ENCODE measurements around the gene TSSC4. TPM values are rescaled to one million over a fixed set of nuclear protein-coding genes. Genes with fewer than 3 reads are reported as not detected.

The TSSC4 gene
- total RNA-seq, 2 experiments from 2014 or later, result 33.8 to 40.2 TPM

DNA sequence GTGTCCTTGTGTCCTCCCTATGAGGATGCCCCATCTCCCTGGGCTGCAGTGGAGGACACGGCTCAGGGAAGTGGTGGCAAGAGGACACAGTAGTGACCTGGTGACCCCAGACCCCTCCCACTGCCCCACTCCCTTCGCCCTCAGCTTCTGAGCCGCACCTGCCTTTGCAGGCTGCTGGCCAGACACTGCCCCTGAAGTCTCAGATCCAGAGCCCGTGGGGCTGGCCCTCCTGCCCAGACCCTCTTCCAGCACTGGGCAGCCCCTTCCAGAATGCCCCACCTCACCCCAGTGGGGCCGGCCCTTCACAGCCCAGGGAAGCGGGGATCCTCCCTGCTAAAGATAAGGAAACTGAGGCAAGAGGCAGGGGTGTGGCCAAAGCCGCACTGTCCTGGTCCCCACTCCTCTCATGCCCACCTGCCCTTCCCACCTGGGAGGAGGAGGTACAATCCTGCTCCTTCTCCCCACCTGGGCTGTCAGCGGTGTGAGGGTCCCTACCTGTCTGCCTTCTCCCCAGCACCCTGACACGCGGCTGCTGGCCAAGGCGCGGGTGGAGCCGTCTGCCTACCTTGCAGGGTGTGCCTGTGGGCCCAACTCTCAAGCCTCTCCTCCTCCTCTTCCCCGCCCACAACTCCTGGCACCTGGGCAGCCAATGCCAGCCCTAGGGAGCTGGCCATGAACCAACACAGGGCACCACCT, 26.4 kb downstream of the TSSC4 start:
- POLR2A ChIA-PET, result interaction anchor here (1.2 kb wide), 1 partner anchor 105 kb away, joined by 3 read pairs; no protein-coding TSS in a partner anchor
- no peak overlapping the region for H3K4me3 Mint-ChIP-seq
- peaks cover 2% of the 10 kb centered on the region for H3K9me3 Mint-ChIP-seq
- H3K36me3 Mint-ChIP-seq, result no peaks in the 10 kb centered on the region
- no peak for DNase-seq
- no peaks in the 10 kb centered on the region for H3K4me1 Mint-ChIP-seq (ENCODE audit: low read depth)
- H3K27me3 Mint-ChIP-seq, result no peaks in the 10 kb centered on the region
- CTCF ChIA-PET, result interaction anchor here (0.8 to 7.3 kb wide), 8 partner anchors 25 to 465 kb away, joined by 3 to 121 read pairs (median 4); partner anchors contain the start of gene TSSC4
- H3K27ac Mint-ChIP-seq, result no peak overlapping the region
- intact Hi-C loops (cut with micrococcal nuclease), result no loop called here

DNA sequence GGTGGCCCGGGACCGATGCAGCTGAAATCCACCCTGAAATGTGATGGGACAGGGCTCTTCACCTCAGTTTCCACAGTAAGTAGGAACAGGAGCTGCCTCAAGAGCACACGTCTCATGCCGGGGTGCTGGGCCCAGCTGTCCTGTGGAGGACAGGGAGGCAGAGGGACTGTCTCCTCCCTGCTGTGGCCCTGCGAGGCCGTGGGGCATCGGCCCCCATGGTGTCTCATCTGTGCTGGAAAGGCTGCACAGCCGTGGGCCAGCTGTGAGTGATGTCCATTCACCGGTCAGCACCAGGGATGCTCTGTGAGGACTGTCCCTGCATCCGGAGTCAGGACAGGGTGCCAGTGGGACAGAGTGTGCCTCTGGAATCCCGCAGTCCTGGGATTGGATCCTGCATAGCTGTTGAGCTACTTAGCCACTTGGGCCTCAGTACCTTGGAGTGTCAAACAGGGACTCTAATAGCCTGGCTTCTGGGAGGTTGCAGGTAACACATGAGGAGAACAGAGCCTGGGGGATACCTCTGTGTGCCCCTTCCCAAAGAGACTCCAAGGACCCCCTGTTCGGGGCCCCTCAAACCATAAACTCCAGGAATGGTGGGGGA, 27.3 kb downstream of the TSSC4 start:
- Mint-ChIP-seq H3K4me3 (no peak overlapping the region), H3K27ac (no peak overlapping the region), H3K4me1 (ENCODE audit: low read depth) (no peaks in the 10 kb centered on the region), H3K27me3 (no peaks in the 10 kb centered on the region), H3K36me3 (no peaks in the 10 kb centered on the region), H3K9me3 (peaks cover 2% of the 10 kb centered on the region)
- ChIA-PET CTCF (interaction anchor here (0.7 to 7.3 kb wide), 10 partner anchors 26 to 464 kb away, joined by 3 to 121 read pairs (median 4); partner anchors contain the start of gene TSSC4), POLR2A (interaction anchor here (1.2 kb wide), 1 partner anchor 104 kb away, joined by 3 read pairs; no protein-coding TSS in a partner anchor)
- no peak for DNase-seq
- intact Hi-C loops (cut with micrococcal nuclease), result loop anchor here (1.0 to 2.0 kb wide), 2 partner anchors 103 to 465 kb away; no protein-coding TSS in a partner anchor

DNA sequence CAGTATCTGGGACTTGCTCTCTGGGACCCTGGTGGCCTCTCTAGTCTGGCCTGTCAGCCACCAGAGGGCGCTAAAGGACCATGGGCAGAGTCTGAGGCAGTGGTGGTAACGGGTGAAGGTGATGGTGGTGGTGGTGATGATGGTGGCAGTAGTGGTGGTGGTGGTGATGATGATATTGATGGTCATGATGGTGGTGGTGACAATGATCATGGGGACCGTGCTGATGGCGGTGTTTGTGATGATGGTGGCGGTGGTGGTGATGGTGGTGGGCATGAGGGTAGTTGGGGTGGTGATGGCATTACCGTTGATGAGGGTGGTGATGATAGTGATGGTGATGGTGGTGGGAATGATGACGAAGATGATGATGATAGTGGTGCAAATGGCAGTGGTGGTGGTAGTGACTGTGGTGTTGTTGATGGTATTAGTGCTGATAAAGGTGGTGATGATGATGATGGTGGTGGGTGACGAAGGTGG, 27.8 kb downstream of the TSSC4 start:
- intact Hi-C loops (cut with micrococcal nuclease), result loop anchor here (1.0 to 2.0 kb wide), 2 partner anchors 103 to 464 kb away; no protein-coding TSS in a partner anchor
- no peak overlapping the region for H3K4me3 Mint-ChIP-seq
- DNase-seq, result peak; percentile 87
- ChIA-PET CTCF (interaction anchor here (0.7 to 7.3 kb wide), 6 partner anchors 100 to 464 kb away, joined by 3 to 121 read pairs (median 6); no protein-coding TSS in a partner anchor), POLR2A (interaction anchor here (1.2 kb wide), 1 partner anchor 104 kb away, joined by 3 read pairs; no protein-coding TSS in a partner anchor)
- no peak overlapping the region for H3K27ac Mint-ChIP-seq
- no peaks in the 10 kb centered on the region for H3K4me1 Mint-ChIP-seq (ENCODE audit: low read depth)
- H3K27me3 Mint-ChIP-seq, result no peaks in the 10 kb centered on the region
- H3K9me3 Mint-ChIP-seq, result peaks cover 2% of the 10 kb centered on the region
- H3K36me3 Mint-ChIP-seq, result no peaks in the 10 kb centered on the region

DNA sequence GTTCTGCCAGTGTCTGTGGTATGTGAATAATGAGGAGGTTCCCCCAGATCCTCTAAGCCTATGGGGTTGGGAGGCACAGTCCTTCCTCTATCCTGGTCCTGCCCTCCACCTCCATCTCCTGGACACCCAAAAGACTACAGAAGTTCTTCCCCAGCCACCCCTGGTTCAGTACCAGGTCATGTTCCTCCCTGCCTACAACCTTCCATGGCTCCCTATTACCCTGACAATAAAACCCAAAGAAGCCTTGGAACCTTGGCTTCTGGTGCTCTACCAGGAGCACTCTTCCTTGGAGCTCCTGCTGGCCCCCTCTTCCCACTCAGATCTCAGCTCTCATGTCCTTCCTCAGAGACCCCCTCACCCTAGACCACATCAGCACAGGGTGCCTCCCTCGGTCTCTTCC, 30.8 kb downstream of the TSSC4 start:
- POLR2A ChIA-PET, result no interaction called here
- CTCF ChIA-PET, result interaction anchor here (1.2 to 1.9 kb wide), 4 partner anchors 11 to 456 kb away, joined by 4 to 10 read pairs (median 6); no protein-coding TSS in a partner anchor
- Mint-ChIP-seq H3K4me1 (ENCODE audit: low read depth) (no peaks in the 10 kb centered on the region), H3K4me3 (no peak overlapping the region), H3K9me3 (peaks cover 2% of the 10 kb centered on the region), H3K36me3 (no peaks in the 10 kb centered on the region), H3K27ac (no peak overlapping the region), H3K27me3 (no peaks in the 10 kb centered on the region)
- intact Hi-C loops (cut with micrococcal nuclease), result loop anchor here (5.0 kb wide), 1 partner anchor 661 kb away; no protein-coding TSS in a partner anchor
- no peak for DNase-seq

DNA sequence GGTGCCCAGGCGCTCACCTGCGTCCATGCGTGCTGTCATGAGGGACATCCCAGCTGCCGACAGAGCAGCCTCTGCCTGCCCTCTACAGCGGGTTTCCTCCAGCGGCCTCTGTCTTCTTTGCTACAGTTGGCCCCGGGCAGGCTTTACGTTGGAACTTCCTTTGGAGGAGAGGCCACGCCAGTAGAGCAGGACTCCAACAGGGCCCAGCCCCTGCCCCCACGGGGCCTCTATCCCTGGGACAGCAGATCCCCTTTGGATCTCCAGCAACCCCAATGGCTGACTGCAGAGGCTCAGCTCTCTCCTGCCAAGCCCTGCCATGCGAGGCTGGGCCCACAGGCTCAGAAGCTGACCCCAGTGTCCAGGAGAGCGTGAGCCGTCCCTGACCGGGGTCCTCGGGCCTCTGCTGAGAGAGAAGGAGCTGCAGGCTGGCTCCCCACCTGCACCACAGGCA, 31.6 kb downstream of the TSSC4 start:
- ChIA-PET POLR2A (no interaction called here), CTCF (interaction anchor here (1.4 to 1.9 kb wide), 3 partner anchors 12 to 456 kb away, joined by 5 to 10 read pairs (median 8); no protein-coding TSS in a partner anchor)
- intact Hi-C loops (cut with micrococcal nuclease), result loop anchor here (5.0 kb wide), 1 partner anchor 660 kb away; no protein-coding TSS in a partner anchor
- no peak for DNase-seq
- Mint-ChIP-seq H3K27me3 (no peaks in the 10 kb centered on the region), H3K36me3 (no peaks in the 10 kb centered on the region), H3K4me1 (ENCODE audit: low read depth) (no peaks in the 10 kb centered on the region), H3K27ac (no peak overlapping the region), H3K4me3 (no peak overlapping the region), H3K9me3 (peaks cover 2% of the 10 kb centered on the region)

DNA sequence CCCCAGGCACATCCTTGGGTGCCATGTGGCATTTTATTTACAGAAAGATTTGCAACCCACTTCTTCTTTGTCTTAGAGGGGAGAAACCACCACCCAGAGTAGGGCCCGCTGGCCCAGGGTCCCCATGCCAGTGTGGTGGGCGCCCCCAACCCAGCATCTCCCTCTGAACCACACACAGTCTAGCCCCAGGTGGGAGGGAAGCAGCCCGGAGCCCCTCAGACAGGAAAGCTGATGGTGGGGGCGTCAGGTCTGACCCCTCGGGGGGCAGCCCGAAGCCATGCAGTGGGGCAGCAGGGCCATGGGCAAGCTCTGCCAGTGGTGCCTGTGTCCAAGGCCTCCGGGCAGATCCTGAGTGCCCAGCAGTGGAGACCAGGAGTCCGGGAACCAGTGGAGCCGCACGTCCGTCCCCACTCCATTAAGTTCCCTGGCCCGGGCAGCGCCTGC, 32.1 kb downstream of the TSSC4 start:
- H3K27me3 Mint-ChIP-seq, result no peaks in the 10 kb centered on the region
- CTCF ChIA-PET, result interaction anchor here (1.8 kb wide), 1 partner anchor 455 kb away, joined by 5 read pairs; no protein-coding TSS in a partner anchor

DNA sequence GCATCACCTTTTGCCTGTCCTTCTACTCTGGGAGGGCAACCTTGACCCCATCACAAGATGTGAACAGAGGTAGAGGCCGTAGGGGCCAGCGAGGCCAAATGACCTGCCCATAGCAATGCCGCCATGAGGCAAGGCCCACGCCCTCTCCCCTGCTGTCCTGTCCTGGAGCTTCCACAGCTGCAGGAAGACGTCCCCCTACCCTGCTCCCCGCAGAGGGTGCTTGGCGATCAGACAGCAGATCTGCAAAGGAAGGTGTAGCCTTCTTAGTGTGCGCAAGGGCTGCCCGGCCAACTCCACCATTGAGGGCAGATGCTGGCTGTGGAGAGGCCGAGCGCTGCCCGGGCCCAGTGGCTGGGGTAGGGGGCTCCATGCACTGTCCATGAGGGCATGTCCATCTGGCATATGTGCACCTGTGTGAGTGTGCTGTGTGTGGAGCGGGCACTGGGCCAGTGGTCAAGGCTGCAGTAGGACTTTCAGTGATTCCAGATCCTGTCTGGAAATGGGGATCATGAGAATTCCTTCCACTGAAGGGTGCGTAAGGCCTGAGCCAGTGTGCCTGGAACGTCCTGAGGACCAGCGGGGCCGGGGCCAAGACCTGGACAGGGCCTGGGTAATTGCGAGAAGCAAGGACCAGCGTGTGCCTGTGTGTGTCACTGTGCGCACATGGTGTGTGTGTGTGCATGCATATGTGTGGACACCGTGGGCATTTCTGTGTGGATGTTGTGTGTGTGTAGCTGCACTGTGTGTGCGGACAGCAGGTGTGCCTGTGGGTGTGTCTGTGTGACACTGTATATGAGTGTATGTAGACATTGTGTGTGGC, 32.8 kb downstream of the TSSC4 start:
- Mint-ChIP-seq H3K27ac (no peak overlapping the region), H3K36me3 (no peaks in the 10 kb centered on the region), H3K27me3 (no peaks in the 10 kb centered on the region), H3K4me1 (ENCODE audit: low read depth) (no peaks in the 10 kb centered on the region), H3K9me3 (peaks cover 2% of the 10 kb centered on the region), H3K4me3 (no peak overlapping the region)
- POLR2A ChIA-PET, result no interaction called here
- intact Hi-C loops (cut with micrococcal nuclease), result loop anchor here (5.0 kb wide), 1 partner anchor 659 kb away; no protein-coding TSS in a partner anchor
- DNase-seq, result no peak
- CTCF ChIA-PET, result no interaction called here

More for the DNA sequence above, 32.1 kb downstream of the TSSC4 start:
- DNase-seq, result no peak
- POLR2A ChIA-PET, result no interaction called here
- intact Hi-C loops (cut with micrococcal nuclease), result loop anchor here (5.0 kb wide), 1 partner anchor 660 kb away; no protein-coding TSS in a partner anchor
- Mint-ChIP-seq H3K9me3 (peaks cover 2% of the 10 kb centered on the region), H3K27ac (no peak overlapping the region), H3K4me1 (ENCODE audit: low read depth) (no peaks in the 10 kb centered on the region), H3K36me3 (no peaks in the 10 kb centered on the region), H3K4me3 (no peak overlapping the region)

DNA sequence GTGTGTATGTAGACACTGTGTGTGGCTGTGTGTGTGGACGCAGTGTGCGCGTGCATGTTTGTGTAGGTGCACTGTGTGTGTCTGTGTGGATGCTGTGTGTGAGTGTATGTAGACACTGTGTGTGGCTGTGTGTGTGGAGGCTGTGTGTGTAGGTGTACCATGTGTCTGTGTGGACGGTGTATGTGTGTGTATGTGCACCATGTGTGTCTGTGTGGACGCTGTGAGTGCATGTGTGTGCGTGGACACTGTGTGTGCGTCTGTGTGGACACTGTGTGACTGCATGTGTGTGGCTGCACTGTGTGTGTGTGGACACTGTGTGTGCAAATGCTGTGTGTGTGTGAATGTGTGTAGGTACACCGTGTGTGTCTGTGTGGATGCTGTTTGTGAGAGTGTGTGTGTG, 33.5 kb downstream of the TSSC4 start:
- H3K4me1 Mint-ChIP-seq (ENCODE audit: low read depth), result no peaks in the 10 kb centered on the region
- intact Hi-C loops (cut with micrococcal nuclease), result loop anchor here (5.0 kb wide), 1 partner anchor 658 kb away; no protein-coding TSS in a partner anchor
- no peak for DNase-seq
- POLR2A ChIA-PET, result no interaction called here
- H3K27ac Mint-ChIP-seq, result no peak overlapping the region
- H3K36me3 Mint-ChIP-seq, result no peaks in the 10 kb centered on the region
- CTCF ChIA-PET, result no interaction called here
- peaks cover 2% of the 10 kb centered on the region for H3K9me3 Mint-ChIP-seq
- H3K27me3 Mint-ChIP-seq, result no peaks in the 10 kb centered on the region
- no peak overlapping the region for H3K4me3 Mint-ChIP-seq

DNA sequence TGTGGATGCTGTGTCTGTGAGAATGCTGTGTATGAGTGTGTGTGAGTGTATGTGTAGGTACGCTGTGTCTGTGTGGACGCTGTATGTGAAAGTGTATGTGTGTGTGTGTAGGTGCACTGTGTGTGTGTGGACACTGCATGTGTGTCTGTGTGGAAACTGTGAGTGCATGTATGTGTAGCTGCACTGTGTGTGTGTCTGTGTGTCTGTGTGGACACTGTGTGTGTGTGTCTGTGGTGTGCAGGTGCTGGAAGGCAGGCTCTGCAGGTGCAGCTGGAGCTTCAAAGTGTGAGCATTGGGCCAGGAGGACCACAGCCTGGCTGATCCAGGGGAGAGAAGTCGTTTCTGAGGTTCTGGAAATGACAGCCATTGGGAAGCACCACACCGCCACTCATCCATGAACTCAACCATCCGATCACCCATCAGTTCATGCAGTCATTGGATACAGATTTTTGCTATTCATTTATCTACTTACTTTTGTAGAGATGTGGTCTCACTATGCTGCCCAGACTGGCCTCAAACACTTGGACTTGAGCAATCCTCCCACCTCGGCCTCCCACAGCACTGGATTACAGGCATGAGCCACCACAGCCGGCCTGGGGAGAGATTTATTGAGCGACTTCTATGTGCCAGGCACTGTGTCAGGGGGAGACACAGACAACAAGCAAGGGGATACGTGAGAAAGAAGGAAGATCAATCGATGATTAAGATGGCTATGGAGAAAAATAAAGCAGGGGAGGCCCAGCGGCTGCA, 34.1 kb downstream of the TSSC4 start:
- Mint-ChIP-seq H3K36me3 (no peaks in the 10 kb centered on the region), H3K27me3 (no peaks in the 10 kb centered on the region), H3K4me1 (ENCODE audit: low read depth) (no peaks in the 10 kb centered on the region), H3K4me3 (no peak overlapping the region), H3K9me3 (peaks cover 2% of the 10 kb centered on the region), H3K27ac (no peak overlapping the region)
- ChIA-PET POLR2A (no interaction called here), CTCF (no interaction called here)
- intact Hi-C loops (cut with micrococcal nuclease), result loop anchor here (5.0 kb wide), 1 partner anchor 658 kb away; no protein-coding TSS in a partner anchor
- no peak for DNase-seq

DNA sequence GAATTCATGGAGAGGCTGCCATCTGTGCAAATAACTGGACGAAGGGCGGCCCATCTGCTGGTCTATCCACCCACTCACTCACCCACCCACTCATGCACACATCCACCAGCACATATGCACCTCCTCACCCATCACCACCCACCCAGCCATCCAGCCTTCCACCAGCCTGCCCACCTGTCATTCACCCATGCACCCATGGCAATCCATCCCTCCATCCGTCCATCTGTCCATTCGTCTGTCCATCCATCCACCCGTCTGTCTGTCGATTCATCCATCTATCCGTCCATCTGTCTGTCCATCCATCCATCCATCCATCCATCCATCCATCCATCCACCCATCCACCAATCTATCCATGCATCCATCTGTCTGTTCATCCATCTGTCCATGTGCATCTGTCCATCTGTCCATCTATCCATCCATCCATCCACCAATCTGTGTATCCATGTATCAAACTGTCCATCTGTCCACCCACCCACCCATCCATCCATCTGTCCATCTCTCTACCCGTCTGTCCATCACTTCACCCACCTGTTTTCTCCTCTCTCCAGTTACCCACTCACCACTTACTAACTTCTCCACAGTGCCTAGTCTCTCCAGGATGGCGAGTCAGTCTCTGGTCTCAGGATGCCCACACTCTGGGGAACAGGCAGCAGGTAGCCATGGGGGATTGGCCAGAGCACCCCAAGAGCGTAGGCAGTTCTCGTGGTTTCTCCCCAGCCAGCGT, 34.9 kb downstream of the TSSC4 start:
- Mint-ChIP-seq H3K27me3 (no peaks in the 10 kb centered on the region), H3K4me1 (ENCODE audit: low read depth) (no peaks in the 10 kb centered on the region), H3K4me3 (no peak overlapping the region), H3K27ac (no peak overlapping the region), H3K36me3 (no peaks in the 10 kb centered on the region), H3K9me3 (peaks cover 7% of the 10 kb centered on the region)
- ChIA-PET CTCF (no interaction called here), POLR2A (no interaction called here)
- no peak for DNase-seq
- intact Hi-C loops (cut with micrococcal nuclease), result no loop called here

Measured in activated CD4-positive, alpha-beta memory T cell treated with anti-CD3 and anti-CD28 coated beads for 36 hours (primary cell).